ENCODE measurements around the gene GRM8.

GRM8 gene

GRCh38 chr7:126778101-126778500 lies 474.6 kb downstream of the GRM8 start:
- ATAC-seq, result no peak
- no peak for TF ChIP-seq ESRRG (CRISPR knock-in tag; IDR thresholded peaks at IDR 0.05)
- no peak for TF ChIP-seq CSDC2 (CRISPR knock-in tag; IDR thresholded peaks at IDR 0.05)
- no peak for TF ChIP-seq BACH2 (CRISPR knock-in tag; IDR thresholded peaks at IDR 0.05; ENCODE audit: borderline replicate concordance)
- no peak for TF ChIP-seq ZC3H10 (CRISPR knock-in tag; IDR thresholded peaks at IDR 0.05)
- TF ChIP-seq TCF4 (CRISPR knock-in tag; IDR thresholded peaks at IDR 0.05; ENCODE audit: borderline replicate concordance), result no peak
- no peak for TF ChIP-seq ISL1 (CRISPR knock-in tag; IDR thresholded peaks at IDR 0.05)
- TF ChIP-seq RARB (CRISPR knock-in tag; IDR thresholded peaks at IDR 0.05), result no peak

GRCh38 chr7:126776498-126776897 lies 476.2 kb downstream of the GRM8 start:
- no peak for ATAC-seq
- no peak for TF ChIP-seq TOX (CRISPR knock-in tag; IDR thresholded peaks at IDR 0.05; ENCODE audit: borderline replicate concordance)
- no peak for TF ChIP-seq TCF4 (CRISPR knock-in tag; IDR thresholded peaks at IDR 0.05; ENCODE audit: borderline replicate concordance)
- TF ChIP-seq GLIS3 (CRISPR knock-in tag; IDR thresholded peaks at IDR 0.05), result no peak
- TF ChIP-seq ESRRG (CRISPR knock-in tag; IDR thresholded peaks at IDR 0.05), result no peak
- no peak for TF ChIP-seq RARB (CRISPR knock-in tag; IDR thresholded peaks at IDR 0.05)
- no peak for TF ChIP-seq PPARA (CRISPR knock-in tag; IDR thresholded peaks at IDR 0.05; ENCODE audit: borderline replicate concordance)
- TF ChIP-seq SNAI2 (CRISPR knock-in tag; IDR thresholded peaks at IDR 0.05), result no peak
- TF ChIP-seq TSHZ2 (CRISPR knock-in tag; IDR thresholded peaks at IDR 0.05), result no peak
- TF ChIP-seq CSRNP3 (CRISPR knock-in tag; IDR thresholded peaks at IDR 0.05), result no peak
- no peak for TF ChIP-seq OSR1 (CRISPR knock-in tag; IDR thresholded peaks at IDR 0.05)
- TF ChIP-seq BACH2 (CRISPR knock-in tag; IDR thresholded peaks at IDR 0.05; ENCODE audit: borderline replicate concordance), result no peak
- no peak for TF ChIP-seq ZNF70 (CRISPR knock-in tag; IDR thresholded peaks at IDR 0.05)
- TF ChIP-seq ZNF565 (CRISPR knock-in tag; conservative IDR thresholded peaks at IDR 0.05; ENCODE audit: low read depth), result no peak

- ATAC-seq, result no peak
- TF ChIP-seq OSR1 (CRISPR knock-in tag; IDR thresholded peaks at IDR 0.05) (no peak), TOX (CRISPR knock-in tag; IDR thresholded peaks at IDR 0.05; ENCODE audit: borderline replicate concordance) (no peak), CSRNP3 (CRISPR knock-in tag; IDR thresholded peaks at IDR 0.05) (no peak), ARNTL (CRISPR knock-in tag; IDR thresholded peaks at IDR 0.05; ENCODE audit: borderline replicate concordance, low read depth) (no peak), POU6F1 (CRISPR knock-in tag; IDR thresholded peaks at IDR 0.05; ENCODE audit: borderline replicate concordance, low read depth) (no peak), PATZ1 (CRISPR knock-in tag; IDR thresholded peaks at IDR 0.05; ENCODE audit: borderline replicate concordance) (no peak), BACH2 (CRISPR knock-in tag; IDR thresholded peaks at IDR 0.05; ENCODE audit: borderline replicate concordance) (no peak), TSHZ2 (CRISPR knock-in tag; IDR thresholded peaks at IDR 0.05) (no peak), PPARA (CRISPR knock-in tag; IDR thresholded peaks at IDR 0.05; ENCODE audit: borderline replicate concordance) (no peak), ZFP3 (CRISPR knock-in tag; IDR thresholded peaks at IDR 0.05) (no peak), TCF4 (CRISPR knock-in tag; IDR thresholded peaks at IDR 0.05; ENCODE audit: borderline replicate concordance) (no peak)
Measured at GRCh38 chr7:126774077-126774476, 478.7 kb downstream of the GRM8 start.
